Activated CD8-positive, alpha-beta T cell treated with anti-CD3 and anti-CD28 coated beads, Interleukin-2, amount 10 ng/mL, durations not matched to agents 7 days and 5 days (primary cell): ENCODE measurements around the gene NCK2. TPM values are rescaled to one million over a fixed set of nuclear protein-coding genes. Genes with fewer than 3 reads are reported as not detected.

Experiments used
- ATAC-seq: fragments of 150-1000 bp; cut with Tn5 transposase; one replicate; pipeline ENCODE4 v1.10.0; 2021; ENCODE audit warnings: moderate library complexity
- CTCF ChIA-PET: fragments of 350-600 bp; sonication (Branson Sonifier 250); formaldehyde crosslinking; loops from one replicate; lab custom pipeline; 2021; ENCODE audit warnings: antibody characterized with exemption; lab: Charles Lee
- POLR2A ChIA-PET: fragments of 350-600 bp; sonication (Branson Sonifier 250); formaldehyde crosslinking; loops from one replicate; lab custom pipeline; 2021; ENCODE audit warnings: antibody characterized with exemption; lab: Charles Lee
- DNase-seq: peaks from one replicate; pipeline ENCODE4 v3.0.0-alpha.2; 2020
- H3K27ac Mint-ChIP-seq: one replicate; pipeline ENCODE4 v1.8.0; 2021; ENCODE audit warnings: mild to moderate bottlenecking, mixed read lengths
- H3K27me3 Mint-ChIP-seq: one replicate; pipeline ENCODE4 v1.8.0; 2021; ENCODE audit warnings: low read depth, mixed read lengths
- H3K36me3 Mint-ChIP-seq: one replicate; pipeline ENCODE4 v1.8.0; 2021; ENCODE audit warnings: low read depth, mixed read lengths
- H3K4me1 Mint-ChIP-seq: one replicate; pipeline ENCODE4 v1.8.0; 2021; ENCODE audit warnings: low read depth, mixed read lengths
- H3K4me3 Mint-ChIP-seq: one replicate; pipeline ENCODE4 v1.8.0; 2021; ENCODE audit warnings: mild to moderate bottlenecking, mixed read lengths
- H3K9me3 Mint-ChIP-seq: one replicate; pipeline ENCODE4 v1.8.0; 2022; ENCODE audit warnings: mixed read lengths; ENCODE audit not compliant: insufficient read depth
- total RNA-seq, 2 experiments: library from RNA; stranded (reverse); gene quantifications; one replicate each; pipeline ENCODE4 v1.2.3, GENCODE V29; 2021

The NCK2 gene
- total RNA-seq, 2 experiments from 2014 or later, result 60.7 to 61.3 TPM

DNA sequence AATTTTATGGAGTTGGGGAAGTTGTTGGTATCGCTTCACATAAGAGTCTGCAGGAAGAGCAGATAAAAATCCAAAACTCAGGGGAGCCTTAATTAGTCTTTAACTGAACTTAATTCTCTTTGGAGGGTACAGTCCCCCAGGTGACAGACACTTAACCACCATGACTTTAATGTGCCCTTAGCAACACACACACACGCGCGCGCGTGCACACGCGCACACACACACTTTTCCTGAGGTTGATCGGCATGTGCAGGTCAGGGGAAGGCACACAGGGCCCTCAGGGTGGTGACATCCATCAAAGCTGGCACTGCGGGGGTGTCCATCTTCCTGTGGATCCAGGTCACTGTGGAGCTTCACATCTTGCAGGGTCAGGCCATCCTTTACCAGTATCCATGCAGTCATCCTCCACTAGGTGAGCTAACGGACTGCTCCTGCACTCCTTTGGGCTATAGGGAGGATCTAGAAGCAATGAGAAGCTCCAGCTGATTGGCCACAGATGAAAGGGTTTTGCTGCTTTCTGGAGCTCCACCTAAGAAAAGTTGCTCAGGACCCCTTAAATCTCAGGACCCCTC, 21.9 kb upstream of the NCK2 start:
- CTCF ChIA-PET, result interaction anchor here (1.2 to 1.5 kb wide), 2 partner anchors 16 to 146 kb away, joined by 4 to 5 read pairs; no protein-coding TSS in a partner anchor
- POLR2A ChIA-PET, result interaction anchor here (2.1 kb wide), 1 partner anchor 23 kb away, joined by 7 read pairs; no protein-coding TSS in a partner anchor
- Mint-ChIP-seq H3K36me3 (peaks cover 8% of the 10 kb centered on the region), H3K4me1 (peaks cover 15% of the 10 kb centered on the region), H3K9me3 (peaks cover 9% of the 10 kb centered on the region), H3K27ac (peak overlapping the region; percentile 5), H3K27me3 (peaks cover 6% of the 10 kb centered on the region), H3K4me3 (no peak overlapping the region)
- ATAC-seq (no peak), DNase-seq (no peak)

DNA sequence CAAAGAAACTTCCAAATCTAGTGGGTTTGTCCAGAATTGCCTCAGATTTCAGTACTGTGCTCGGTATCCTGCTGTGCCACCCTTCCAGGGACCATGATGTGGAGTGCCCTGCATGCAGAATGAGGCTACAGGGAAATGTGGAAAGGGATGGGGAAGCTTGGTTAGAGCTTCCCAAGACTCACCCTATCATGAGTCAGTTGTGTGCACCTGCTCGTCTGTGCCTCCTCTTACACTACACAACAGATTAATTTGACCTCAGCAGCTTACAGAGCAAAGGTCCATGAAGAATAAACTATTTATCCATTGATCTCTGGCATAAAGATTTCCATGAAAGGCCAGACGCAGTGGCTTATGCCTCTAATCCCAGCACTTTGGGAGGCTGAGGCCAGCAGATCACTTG, 21.3 kb upstream of the NCK2 start:
- ATAC-seq (no peak), DNase-seq (no peak)
- Mint-ChIP-seq H3K4me3 (no peak overlapping the region), H3K27ac (no peak overlapping the region), H3K9me3 (peaks cover 9% of the 10 kb centered on the region), H3K27me3 (peaks cover 2% of the 10 kb centered on the region), H3K36me3 (peaks cover 11% of the 10 kb centered on the region), H3K4me1 (peaks cover 15% of the 10 kb centered on the region)
- ChIA-PET CTCF (interaction anchor here (1.5 kb wide), 1 partner anchor 147 kb away, joined by 5 read pairs; no protein-coding TSS in a partner anchor), POLR2A (interaction anchor here (2.1 kb wide), 1 partner anchor 23 kb away, joined by 7 read pairs; no protein-coding TSS in a partner anchor)

DNA sequence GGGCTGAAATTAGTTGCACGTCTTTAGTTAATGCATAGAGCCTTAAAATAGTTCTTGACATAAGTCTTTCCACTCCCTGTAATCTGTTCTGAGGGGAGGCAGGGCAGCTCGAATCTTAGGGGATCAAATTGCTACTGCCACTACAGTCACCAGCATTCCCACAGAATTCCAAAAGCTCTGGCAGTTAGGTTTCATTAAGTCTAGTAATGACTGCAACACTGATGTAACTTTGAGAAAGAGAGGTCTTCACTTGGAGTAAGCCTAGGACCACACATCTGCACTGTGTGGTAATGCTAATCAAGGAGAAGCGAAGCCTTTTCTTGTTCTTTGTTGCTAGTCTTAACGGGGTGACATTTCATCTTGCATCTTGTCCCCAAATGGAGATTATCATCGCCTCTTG, 19.3 kb upstream of the NCK2 start:
- Mint-ChIP-seq H3K4me3 (no peak overlapping the region), H3K4me1 (peaks cover 15% of the 10 kb centered on the region), H3K27me3 (no peaks in the 10 kb centered on the region), H3K9me3 (peaks cover 14% of the 10 kb centered on the region), H3K36me3 (peaks cover 11% of the 10 kb centered on the region), H3K27ac (no peak overlapping the region)
- DNase-seq (no peak), ATAC-seq (no peak)
- POLR2A ChIA-PET, result no interaction called here
- CTCF ChIA-PET, result no interaction called here

DNA sequence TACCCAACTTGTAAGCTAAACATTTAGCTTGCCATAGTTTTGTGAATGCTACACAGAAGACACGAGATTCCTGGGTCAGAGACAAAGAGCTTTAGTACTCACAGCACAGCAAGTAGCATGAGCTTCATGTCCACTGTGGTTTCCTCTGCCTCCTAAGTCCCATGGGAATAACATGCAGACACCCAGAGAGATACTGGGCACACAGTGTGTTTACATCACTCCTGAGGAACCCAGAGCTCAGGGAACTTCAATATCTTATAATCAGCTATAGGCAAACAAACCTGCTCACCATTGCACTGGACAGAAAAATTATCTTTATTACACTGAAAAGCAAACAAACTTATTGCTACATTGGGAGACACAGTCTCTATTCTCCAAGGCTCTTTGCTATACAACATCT, 14.5 kb upstream of the NCK2 start:
- Mint-ChIP-seq H3K27me3 (peaks cover 3% of the 10 kb centered on the region), H3K4me3 (no peak overlapping the region), H3K4me1 (peaks cover 28% of the 10 kb centered on the region), H3K36me3 (peaks cover 11% of the 10 kb centered on the region), H3K27ac (no peak overlapping the region), H3K9me3 (peaks cover 14% of the 10 kb centered on the region)
- ATAC-seq, result no peak
- ChIA-PET POLR2A (no interaction called here), CTCF (interaction anchor here (1.4 kb wide), 1 partner anchor 153 kb away, joined by 3 read pairs; no protein-coding TSS in a partner anchor)
- no peak for DNase-seq

DNA sequence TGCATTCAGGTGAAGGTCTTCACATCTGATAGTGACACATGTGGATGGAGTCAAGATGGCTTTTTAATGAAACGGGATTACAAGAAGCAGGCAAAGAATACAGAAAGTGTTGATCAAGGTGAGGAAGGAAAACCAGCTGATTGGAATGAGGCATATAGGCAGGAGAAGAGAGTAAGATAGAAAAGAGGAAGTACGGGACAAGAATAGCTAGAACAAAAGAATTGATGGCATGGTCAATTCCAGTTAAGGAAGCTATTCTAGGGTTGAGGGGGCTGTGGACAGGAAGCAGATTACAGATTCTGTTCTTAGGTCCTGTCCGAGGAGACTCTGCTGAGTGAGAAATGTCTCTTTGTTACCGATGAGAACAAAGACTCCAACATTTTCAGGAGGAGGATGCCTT, 13.2 kb upstream of the NCK2 start:
- Mint-ChIP-seq H3K4me3 (no peak overlapping the region), H3K27ac (no peak overlapping the region), H3K36me3 (peaks cover 12% of the 10 kb centered on the region), H3K4me1 (peaks cover 38% of the 10 kb centered on the region), H3K9me3 (peaks cover 14% of the 10 kb centered on the region), H3K27me3 (peaks cover 3% of the 10 kb centered on the region)
- ChIA-PET POLR2A (no interaction called here), CTCF (interaction anchor here (0.7 to 1.2 kb wide), 2 partner anchors 12 to 155 kb away, joined by 3 read pairs; no protein-coding TSS in a partner anchor)
- ATAC-seq (no peak), DNase-seq (no peak)

DNA sequence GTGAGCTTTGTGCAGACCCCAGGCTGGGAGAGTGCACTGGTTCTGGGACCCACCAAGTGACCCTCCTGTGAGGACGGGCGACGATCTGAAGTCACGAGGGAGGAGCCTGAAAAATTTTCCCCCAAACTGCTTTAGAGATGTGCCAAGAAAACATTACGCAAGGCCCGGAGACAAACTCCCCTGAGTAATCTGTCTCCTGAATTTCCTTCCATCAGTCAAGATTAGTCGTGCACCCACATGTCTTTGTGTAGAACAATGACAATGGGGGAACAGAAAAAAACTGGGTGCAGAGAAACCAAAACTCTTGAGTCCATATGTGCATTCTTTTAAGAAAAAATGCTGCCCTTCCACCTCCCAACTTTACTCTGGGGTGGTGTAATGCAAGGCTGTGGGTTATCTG, 12.6 kb upstream of the NCK2 start:
- peaks cover 3% of the 10 kb centered on the region for H3K27me3 Mint-ChIP-seq
- ChIA-PET CTCF (interaction anchor here (0.7 to 1.2 kb wide), 2 partner anchors 12 to 155 kb away, joined by 3 read pairs; no protein-coding TSS in a partner anchor), POLR2A (no interaction called here)
- peaks cover 11% of the 10 kb centered on the region for H3K9me3 Mint-ChIP-seq
- peaks cover 38% of the 10 kb centered on the region for H3K4me1 Mint-ChIP-seq
- peaks cover 7% of the 10 kb centered on the region for H3K36me3 Mint-ChIP-seq
- DNase-seq (no peak), ATAC-seq (no peak)
- H3K4me3 Mint-ChIP-seq, result no peak overlapping the region
- H3K27ac Mint-ChIP-seq, result no peak overlapping the region

DNA sequence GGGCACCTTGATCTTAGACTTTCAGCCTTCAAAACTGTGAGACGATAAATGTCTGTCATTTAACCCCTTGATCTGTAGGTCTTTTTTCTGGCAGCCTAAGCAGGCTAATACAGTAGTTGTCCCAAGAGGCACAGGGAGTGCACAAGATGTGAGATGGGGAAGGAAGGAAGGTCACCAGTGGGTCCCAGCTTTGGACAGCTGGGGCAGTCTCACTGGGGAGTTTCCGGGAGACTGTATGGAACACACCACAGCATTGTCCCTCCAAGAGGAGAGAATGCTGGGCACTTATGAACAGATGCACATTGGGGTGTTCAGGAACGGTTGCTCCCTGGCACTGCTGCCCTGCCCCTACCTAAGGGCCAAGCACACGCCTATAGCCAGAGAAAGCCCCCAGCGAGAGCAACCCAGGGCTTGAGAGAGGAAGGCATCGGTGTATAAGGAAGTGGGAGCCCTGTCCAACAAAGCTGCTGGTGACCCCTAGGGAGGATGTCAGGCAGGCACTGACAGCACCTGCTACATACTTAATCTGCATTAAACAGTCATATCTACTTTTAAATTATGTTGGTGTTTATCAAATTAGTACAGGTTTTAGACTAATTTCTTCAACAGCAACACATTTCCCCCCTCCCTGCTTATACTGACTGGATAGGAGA, 11.6 kb upstream of the NCK2 start:
- ChIA-PET POLR2A (no interaction called here), CTCF (no interaction called here)
- Mint-ChIP-seq H3K4me3 (no peak overlapping the region), H3K4me1 (peaks cover 43% of the 10 kb centered on the region), H3K36me3 (peaks cover 4% of the 10 kb centered on the region), H3K9me3 (peaks cover 5% of the 10 kb centered on the region), H3K27me3 (peaks cover 3% of the 10 kb centered on the region), H3K27ac (no peak overlapping the region)
- ATAC-seq, result peak; percentile 31
- DNase-seq, result no peak

DNA sequence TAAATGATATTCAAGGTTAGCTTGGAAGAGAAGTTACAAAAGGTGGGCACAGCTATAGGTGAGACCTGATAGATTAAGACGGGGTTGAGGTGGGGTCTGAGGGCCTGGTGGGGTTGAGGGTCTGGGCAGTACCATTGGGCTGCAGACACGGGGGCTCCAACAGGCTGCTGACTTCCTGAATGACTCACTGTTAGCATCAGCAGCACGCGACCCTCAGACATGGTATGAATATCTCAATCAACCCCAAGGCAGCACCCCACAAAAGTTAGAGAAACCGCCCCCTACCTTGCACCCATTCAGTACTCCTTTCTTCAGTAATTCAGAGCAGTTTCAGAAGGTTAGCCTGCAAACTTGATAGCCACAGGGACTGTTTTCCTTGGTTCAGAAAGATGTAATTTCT, 10.8 kb upstream of the NCK2 start:
- CTCF ChIA-PET, result interaction anchor here (1.0 to 1.4 kb wide), 2 partner anchors 9 kb away, joined by 3 read pairs; no protein-coding TSS in a partner anchor
- H3K27ac Mint-ChIP-seq, result peak overlapping the region; percentile 31
- peaks cover 1% of the 10 kb centered on the region for H3K36me3 Mint-ChIP-seq
- DNase-seq (no peak), ATAC-seq (no peak)
- peaks cover 51% of the 10 kb centered on the region for H3K4me1 Mint-ChIP-seq
- peaks cover 5% of the 10 kb centered on the region for H3K9me3 Mint-ChIP-seq
- POLR2A ChIA-PET, result no interaction called here
- peaks cover 3% of the 10 kb centered on the region for H3K27me3 Mint-ChIP-seq
- H3K4me3 Mint-ChIP-seq, result no peak overlapping the region

DNA sequence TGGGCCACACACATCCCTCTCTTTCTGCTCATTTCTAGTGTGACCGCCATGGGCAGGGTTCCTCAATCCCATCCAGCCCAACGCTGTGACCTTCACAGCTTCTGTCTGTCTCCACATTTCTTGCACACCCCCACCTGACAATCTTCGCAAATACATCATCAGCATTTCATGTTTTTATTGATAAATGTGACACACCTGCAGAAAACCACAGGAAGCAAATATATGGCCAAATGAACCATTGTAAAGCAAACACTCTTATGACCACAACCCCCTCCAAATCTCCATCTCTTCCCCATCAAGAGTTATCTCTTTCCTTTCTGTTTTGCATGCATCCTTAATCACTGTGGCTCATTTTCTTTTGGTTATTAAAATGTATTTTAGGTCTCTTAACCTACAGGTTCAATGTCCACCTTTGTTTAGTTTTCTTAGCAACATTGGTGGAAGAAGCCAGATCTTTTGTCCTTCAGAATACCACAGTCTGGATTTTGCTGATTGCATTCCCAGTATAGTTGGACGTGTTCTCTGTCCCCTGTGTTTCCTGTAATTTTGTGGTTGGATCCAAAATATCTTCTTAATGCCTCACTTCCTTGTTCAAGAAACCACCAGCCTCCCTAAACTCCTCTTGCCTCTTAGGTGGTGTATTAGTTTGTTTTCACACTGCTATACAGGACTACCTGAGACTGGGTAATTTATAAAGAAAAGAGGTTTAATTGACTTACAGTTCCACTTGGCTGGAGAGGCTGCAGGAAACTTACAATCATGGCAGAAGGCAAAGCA, 9.8 kb upstream of the NCK2 start:
- Mint-ChIP-seq H3K4me1 (peaks cover 62% of the 10 kb centered on the region), H3K36me3 (peaks cover 10% of the 10 kb centered on the region), H3K9me3 (peaks cover 4% of the 10 kb centered on the region), H3K4me3 (no peak overlapping the region), H3K27ac (no peak overlapping the region), H3K27me3 (peaks cover 3% of the 10 kb centered on the region)
- DNase-seq, result no peak
- ATAC-seq, result no peak
- ChIA-PET POLR2A (no interaction called here), CTCF (interaction anchor here (1.0 to 1.4 kb wide), 2 partner anchors 8 to 10 kb away, joined by 3 read pairs; no protein-coding TSS in a partner anchor)

DNA sequence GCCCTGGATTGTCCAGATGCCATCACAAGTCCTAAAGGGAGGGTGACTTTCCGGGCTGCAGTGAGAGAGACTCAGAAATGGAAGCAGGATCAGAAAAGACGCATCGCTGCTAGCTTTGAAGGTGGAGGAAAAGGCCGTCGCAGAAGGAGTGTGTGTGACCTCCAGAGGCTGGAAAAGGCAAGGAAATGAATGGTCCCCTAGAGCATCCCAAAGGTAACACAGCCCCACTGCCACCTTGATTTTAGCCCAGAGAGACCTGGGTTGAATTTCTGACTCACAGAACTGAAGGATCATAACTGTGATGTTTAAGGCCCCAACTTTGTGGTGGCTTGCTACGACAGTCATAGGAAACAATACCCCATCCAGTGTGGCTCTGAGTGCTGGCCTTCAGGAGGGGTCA, 8.6 kb upstream of the NCK2 start:
- Mint-ChIP-seq H3K9me3 (no peaks in the 10 kb centered on the region), H3K27me3 (peaks cover 3% of the 10 kb centered on the region), H3K4me3 (no peak overlapping the region), H3K27ac (no peak overlapping the region), H3K36me3 (peaks cover 12% of the 10 kb centered on the region), H3K4me1 (peaks cover 70% of the 10 kb centered on the region)
- DNase-seq (no peak), ATAC-seq (no peak)
- CTCF ChIA-PET, result no interaction called here
- POLR2A ChIA-PET, result interaction anchor here (1.3 kb wide), 1 partner anchor 8 kb away, joined by 3 read pairs; no protein-coding TSS in a partner anchor

DNA sequence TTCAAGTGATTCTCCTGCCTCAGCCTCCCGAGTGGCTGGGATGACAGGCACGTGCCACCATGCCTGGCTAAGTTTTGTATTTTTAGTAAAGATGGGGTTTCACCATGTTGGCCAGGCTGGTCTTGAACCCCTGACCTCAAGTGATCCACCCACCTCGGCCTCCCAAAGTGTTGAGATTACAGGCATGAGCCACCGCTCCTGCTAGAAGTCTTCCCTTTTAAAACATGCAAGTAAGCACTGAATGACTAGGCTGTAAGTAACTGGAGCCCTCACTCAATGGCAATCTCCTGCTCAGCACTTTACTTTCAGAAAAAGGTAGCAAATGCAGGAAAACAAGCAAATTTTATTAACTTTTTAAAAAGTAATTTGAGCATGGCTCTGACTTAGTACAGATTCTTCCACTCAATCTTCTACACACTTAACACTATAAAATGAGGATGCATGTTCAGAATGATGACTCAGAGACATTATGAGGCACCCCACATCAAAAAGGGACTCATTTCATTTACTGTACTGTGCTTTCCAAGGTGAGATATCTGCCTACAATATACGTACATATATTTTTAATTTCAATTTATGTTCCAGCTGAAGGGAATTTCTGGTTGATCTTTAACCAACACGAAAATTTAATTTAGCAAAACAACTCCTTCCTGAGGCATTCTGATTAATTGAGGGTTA, 6.6 kb upstream of the NCK2 start:
- Mint-ChIP-seq H3K27me3 (no peaks in the 10 kb centered on the region), H3K4me1 (peaks cover 76% of the 10 kb centered on the region), H3K9me3 (no peaks in the 10 kb centered on the region), H3K27ac (peak overlapping the region; percentile 99), H3K36me3 (peaks cover 12% of the 10 kb centered on the region), H3K4me3 (peak overlapping the region; percentile 73)
- DNase-seq (no peak), ATAC-seq (peak; percentile 83)
- POLR2A ChIA-PET, result interaction anchor here (1.5 to 1.6 kb wide), 2 partner anchors 9 to 11 kb away, joined by 5 to 6 read pairs; no protein-coding TSS in a partner anchor
- CTCF ChIA-PET, result interaction anchor here (0.7 to 1.6 kb wide), 5 partner anchors 9 to 162 kb away, joined by 3 to 5 read pairs (median 3); no protein-coding TSS in a partner anchor
